NCI-H1436 treated with DMSO at 0.1 percent for 48 hours (cell line): Measurements from ENCODE around the gene NEURL1B.
"Not testable (repeated sequence)": the region's sequence is repeated elsewhere in the genome, so short reads cannot be mapped to it uniquely, and the experiment has no call there.

Experiments
- DNase-seq: peaks from one replicate; lab custom pipeline; 2025; lab: John Stamatoyannopoulos, UW

Gene NEURL1B

DNA sequence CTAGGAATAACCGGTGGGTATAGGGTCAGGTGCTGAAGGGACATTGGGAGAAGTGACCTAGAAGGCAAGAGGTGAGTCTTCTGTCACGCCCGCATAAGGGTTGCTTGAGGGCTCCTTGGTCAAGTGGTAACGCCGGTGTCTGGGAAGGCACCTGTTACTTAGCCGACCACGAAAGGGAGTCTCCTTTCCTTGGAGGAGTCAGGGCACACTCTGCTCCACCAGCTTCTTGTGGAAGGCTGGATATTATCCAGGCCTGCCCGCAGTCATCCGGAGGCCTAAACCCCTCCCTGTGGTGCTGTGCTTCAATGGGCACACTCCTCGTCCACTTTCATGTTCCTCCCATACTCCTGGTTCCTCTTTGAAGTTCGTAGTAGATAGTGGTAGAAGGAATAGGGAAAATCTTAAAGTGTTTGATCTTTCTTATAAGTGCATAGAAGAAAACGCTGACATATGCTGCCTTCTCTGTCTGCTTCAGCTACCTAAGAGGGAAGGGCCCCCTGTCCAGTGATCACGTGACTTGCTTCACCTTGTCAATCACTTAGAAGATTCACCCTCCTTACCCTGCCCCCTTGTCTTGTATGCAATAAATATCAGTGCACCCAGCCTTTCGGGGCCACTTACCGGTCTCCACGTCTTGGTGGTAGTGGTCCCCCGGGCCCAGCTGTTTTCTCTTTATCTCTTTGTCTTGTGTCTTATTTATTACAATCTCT lies 16.6 kb downstream of the NEURL1B start:
- not testable (repeated sequence) for DNase-seq

- no peak for DNase-seq
Measured at GRCh38 chr5:172658391-172658790, 17.3 kb downstream of the NEURL1B start.

DNA sequence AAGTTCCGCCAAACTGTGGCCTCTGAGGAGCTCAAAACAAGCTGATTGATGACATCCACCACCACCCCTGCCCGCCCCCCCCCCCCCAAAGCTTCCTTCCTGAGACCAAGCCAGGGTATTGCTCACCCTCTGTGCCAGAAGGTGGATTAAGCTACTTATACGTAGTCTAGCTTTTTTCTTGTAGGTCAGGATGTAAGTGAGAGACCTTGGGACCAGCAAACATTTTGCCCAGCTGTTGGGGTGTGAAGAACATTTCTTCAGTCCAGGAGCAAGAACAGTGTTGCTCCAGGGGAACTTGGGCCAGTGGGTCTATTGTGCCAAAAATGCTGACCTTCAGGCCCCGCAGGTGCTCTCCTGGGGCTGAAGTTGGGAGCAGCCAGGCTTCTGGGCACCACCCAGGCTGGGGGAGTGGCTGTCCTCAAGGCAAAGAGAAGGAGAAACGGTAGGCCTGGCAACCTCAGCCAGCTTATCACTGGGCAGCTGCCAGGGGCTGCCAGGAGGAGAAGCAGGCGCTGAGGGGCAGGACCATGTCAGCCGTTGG lies 18.0 kb downstream of the NEURL1B start:
- no peak for DNase-seq

- no peak for DNase-seq
Measured at GRCh38 chr5:172659570-172659908, 18.5 kb downstream of the NEURL1B start.

- DNase-seq, result no peak
Measured at GRCh38 chr5:172659909-172660628, 19.0 kb downstream of the NEURL1B start.

- DNase-seq, result no peak
Measured at GRCh38 chr5:172660974-172661373, 19.9 kb downstream of the NEURL1B start.

- no peak for DNase-seq
Measured at GRCh38 chr5:172661526-172661925, 20.5 kb downstream of the NEURL1B start.

- DNase-seq, result no peak
Measured at GRCh38 chr5:172662596-172662995, 21.5 kb downstream of the NEURL1B start.

- DNase-seq, result no peak
Measured at GRCh38 chr5:172664018-172664417, 23.0 kb downstream of the NEURL1B start.

DNA sequence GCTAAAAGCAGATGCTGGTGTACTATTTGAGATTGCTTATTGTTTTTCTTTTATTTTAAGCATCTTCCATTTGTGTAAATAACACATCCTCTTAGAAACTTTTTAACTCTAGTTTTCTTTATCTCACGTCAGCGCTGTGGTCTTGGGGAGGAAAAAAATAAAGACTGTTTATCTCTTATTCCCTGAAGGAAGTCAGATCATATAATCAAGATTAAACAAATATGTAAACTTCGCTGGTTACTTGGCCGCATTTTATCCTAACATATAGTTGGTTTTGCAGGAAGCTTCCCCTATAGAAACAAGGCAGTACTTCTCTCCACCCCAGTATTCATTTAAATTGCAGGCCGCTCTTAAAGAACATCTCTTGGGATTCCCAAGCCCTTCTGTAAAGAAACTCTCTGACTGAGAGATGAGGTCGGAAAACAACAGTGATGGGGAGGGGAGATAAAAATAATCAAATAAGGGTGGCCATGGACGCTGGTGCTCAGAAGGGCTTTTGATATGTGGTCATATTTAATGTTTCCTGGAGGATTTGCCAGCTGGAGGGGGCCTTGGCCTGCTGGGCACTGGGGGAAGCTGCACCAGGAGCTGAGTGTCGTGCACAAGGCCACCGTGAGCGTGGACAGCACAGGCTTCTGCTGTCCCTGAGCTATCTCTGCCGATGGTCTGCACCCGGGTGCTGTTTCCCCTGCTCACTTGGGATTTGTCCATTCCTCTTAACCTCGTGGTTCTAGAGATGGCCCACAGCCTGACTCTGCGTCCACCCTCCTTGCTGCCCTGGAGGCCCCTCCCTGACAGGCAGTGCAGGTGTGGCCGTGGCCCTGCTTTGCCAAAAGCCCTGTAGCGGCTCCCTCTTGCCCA lies 23.8 kb downstream of the NEURL1B start:
- no peak for DNase-seq

GRCh38 chr5:172666251-172666650 lies 25.2 kb downstream of the NEURL1B start:
- DNase-seq, result no peak

- no peak for DNase-seq
Measured at GRCh38 chr5:172667786-172668593, 26.9 kb downstream of the NEURL1B start.

- DNase-seq, result no peak
Measured at GRCh38 chr5:172668594-172669071, 27.6 kb downstream of the NEURL1B start.

DNA sequence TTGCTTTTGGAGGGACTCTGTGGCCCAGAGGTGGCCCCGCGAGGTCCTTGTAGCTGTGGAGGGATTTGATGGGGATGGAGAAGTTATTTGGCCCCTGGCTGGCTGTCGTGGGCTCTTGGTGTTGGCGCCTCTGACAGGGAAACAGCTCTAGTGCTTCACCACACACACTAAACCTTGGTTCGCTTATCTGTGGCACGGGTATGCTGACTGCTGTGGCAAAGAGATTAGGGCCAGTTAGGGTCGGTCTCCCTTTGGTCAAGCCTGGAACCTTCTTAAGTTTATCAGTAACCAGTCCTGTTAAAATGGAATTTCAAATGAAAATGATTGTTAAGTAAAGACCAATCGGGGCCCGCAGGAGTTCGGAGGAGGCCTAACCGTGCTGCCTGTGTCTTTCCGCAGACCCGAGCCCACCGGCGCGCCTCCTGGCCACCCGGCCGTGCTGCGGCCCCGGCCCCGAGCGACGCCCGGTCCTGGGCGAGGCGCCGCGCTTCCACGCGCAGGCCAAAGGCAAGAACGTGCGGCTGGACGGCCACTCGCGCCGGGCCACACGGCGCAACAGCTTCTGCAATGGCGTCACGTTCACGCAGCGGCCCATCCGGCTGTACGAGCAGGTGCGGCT lies 28.4 kb downstream of the NEURL1B start:
- no peak for DNase-seq

GRCh38 chr5:172670005-172670402 lies 28.9 kb downstream of the NEURL1B start:
- DNase-seq, result no peak

DNA sequence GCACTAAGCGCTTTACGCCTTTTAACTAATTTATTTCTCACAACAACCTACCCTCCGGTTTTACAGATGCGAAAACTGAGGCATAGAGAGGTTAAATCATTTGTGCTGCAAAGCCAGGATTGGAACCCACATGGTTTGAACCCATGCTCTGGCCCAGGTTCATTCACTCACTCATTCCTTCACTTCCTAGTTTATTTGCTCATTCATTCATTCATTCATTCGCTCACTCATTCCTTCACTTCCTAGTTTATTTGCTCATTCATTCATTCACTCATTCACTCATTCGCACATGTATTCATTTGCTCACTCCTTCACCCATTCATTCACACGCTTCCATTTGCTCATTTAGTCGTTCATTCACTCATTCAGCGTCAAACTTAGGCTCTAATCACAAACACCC lies 29.4 kb downstream of the NEURL1B start:
- no peak for DNase-seq

GRCh38 chr5:172671091-172671490 lies 30.0 kb downstream of the NEURL1B start:
- no peak for DNase-seq

DNA sequence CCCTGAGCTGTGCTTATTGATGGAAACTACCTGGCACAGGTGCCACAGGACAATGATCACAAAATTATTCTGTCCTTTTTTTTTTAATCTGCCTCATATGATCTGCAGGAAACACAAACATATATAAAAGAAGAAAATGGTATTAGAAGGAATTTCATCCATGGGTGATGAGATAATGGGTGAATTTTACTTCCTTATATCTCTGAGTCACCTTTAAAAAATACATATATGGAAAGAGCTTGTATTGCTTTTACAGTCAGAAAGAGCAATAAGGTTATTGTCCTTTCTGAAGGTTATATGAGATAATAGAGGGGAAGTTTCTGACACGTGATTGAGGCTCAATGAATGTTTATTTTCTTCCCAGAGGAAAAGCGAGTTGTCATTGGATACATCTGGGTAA lies 31.6 kb downstream of the NEURL1B start:
- DNase-seq, result no peak

GRCh38 chr5:172674155-172674554 lies 33.1 kb downstream of the NEURL1B start:
- DNase-seq, result no peak

DNA sequence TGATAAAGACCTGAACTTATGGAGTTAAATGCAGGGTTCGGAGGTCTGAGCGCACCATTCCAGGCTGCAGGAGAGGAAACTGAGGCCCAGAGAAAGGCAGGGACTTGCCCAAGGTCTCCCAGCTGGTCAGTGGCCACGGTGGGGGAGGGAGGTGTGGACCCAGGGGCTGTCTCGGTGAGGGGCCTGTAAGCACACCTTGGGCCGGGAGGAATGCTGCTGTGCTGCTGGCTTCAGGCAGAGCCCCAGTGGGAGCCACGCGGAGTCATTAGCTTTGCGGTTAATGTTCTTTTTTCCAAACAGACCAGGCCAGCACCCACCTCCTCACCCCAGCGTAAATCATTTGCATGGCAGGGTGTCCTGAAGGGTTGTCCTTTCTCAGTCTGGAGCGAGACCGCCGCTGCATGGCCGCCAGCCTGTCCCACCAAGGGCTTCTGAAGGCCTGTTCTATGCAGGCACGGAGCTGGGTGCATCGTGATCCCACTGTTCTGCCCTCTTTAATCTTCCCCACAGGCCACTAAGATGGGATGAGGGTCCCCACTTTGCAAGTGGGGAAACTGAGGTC lies 35.9 kb downstream of the NEURL1B start:
- DNase-seq, result no peak
